IMR-90 (cell line): ENCODE data around the gene TENT5C. TPM values are rescaled to one million over a fixed set of nuclear protein-coding genes. Genes with fewer than 3 reads are reported as not detected.
A peak's percentile ranks its signal among the peaks of the same experiment; 100 is the strongest.

Experiments
- ATAC-seq: fragments of 200-7000 bp; cut with Tn5 transposase; 2 replicates; pipeline ENCODE4 v1.9.1; 2020; ENCODE audit warnings: low read depth, mild to moderate bottlenecking, moderate library complexity
- BruUV-seq: library from RNA; stranded (reverse); fragments of 400-500 nt; replicated peaks from 2 replicates; lab custom pipeline; 2021; lab: Mats Ljungman, UMichigan
- CTCF ChIA-PET: fragments of 300-600 bp; formaldehyde crosslinking; extraction: SDS; loops from one replicate; lab custom pipeline; 2021; ENCODE audit warnings: antibody characterized with exemption; lab: Yijun Ruan, JAX
- POLR2A ChIA-PET: fragments of 300-600 bp; sonication (Branson Sonifier 250); formaldehyde crosslinking; loops from one replicate; lab custom pipeline; 2022; ENCODE audit warnings: antibody characterized with exemption; ENCODE audit not compliant: unreplicated experiment; lab: Charles Lee
- DNase-seq: peaks from one replicate; pipeline ENCODE4 v3.0.0; 2013
- H2AFZ ChIP-seq: replicated peaks from 2 replicates; pipeline ENCODE3; 2013; ENCODE audit warnings: low read length, mild to moderate bottlenecking; ENCODE audit not compliant: poor library complexity
- H2AK5ac ChIP-seq: 2 replicates; pipeline ENCODE4 v1.6.1; 2013; ENCODE audit warnings: low read depth, low read length, inconsistent platforms
- H2AK9ac ChIP-seq: replicated peaks from 2 replicates; pipeline ENCODE3; 2013; ENCODE audit warnings: mild to moderate bottlenecking, low read depth, low read length, moderate library complexity; ENCODE audit not compliant: poor library complexity
- H2BK120ac ChIP-seq: 2 replicates; pipeline ENCODE4 v1.6.1; 2013; ENCODE audit warnings: low read depth, low read length, inconsistent platforms
- H2BK15ac ChIP-seq: 3 replicates; pipeline ENCODE4 v1.6.1; 2013; ENCODE audit warnings: low read depth, low read length, inconsistent platforms
- H2BK20ac ChIP-seq: 2 replicates; pipeline ENCODE4 v1.6.1; 2013; ENCODE audit warnings: low read depth, mild to moderate bottlenecking, inconsistent platforms, low read length, moderate library complexity
- H2BK5ac ChIP-seq: 2 replicates; pipeline ENCODE4 v1.6.1; 2013; ENCODE audit warnings: mild to moderate bottlenecking, low read depth, low read length, inconsistent platforms; ENCODE audit not compliant: poor library complexity, severe bottlenecking
- H3K14ac ChIP-seq: replicated peaks from 2 replicates; pipeline ENCODE4 v1.6.1; 2013; ENCODE audit warnings: low read depth, low read length, inconsistent platforms
- H3K18ac ChIP-seq: 2 replicates; pipeline ENCODE4 v1.6.1; 2013; ENCODE audit warnings: low read depth, low read length, control low read depth
- H3K23ac ChIP-seq: 2 replicates; pipeline ENCODE4 v1.6.1; 2013; ENCODE audit warnings: low read depth, low read length, inconsistent platforms
- H3K27ac ChIP-seq: 2 replicates; pipeline ENCODE4 v1.5.1; 2013; ENCODE audit warnings: mild to moderate bottlenecking, control low read depth, low read length; ENCODE audit not compliant: insufficient read depth
- H3K27me3 ChIP-seq: 2 replicates; pipeline ENCODE4 v1.6.1; 2013; ENCODE audit warnings: low read length; ENCODE audit not compliant: control insufficient read depth, insufficient read depth
- H3K36me3 ChIP-seq: 2 replicates; pipeline ENCODE4 v1.6.1; 2013; ENCODE audit warnings: low read length, mixed read lengths; ENCODE audit not compliant: control insufficient read depth, insufficient read depth
- H3K4ac ChIP-seq: 2 replicates; pipeline ENCODE4 v1.6.1; 2013; ENCODE audit warnings: low read depth, low read length, inconsistent platforms
- H3K4me1 ChIP-seq: 2 replicates; pipeline ENCODE4 v1.6.1; 2013; ENCODE audit warnings: low read length, mixed read lengths; ENCODE audit not compliant: control insufficient read depth, insufficient read depth
- H3K4me2 ChIP-seq: 2 replicates; pipeline ENCODE4 v1.6.1; 2013; ENCODE audit warnings: low read depth, mild to moderate bottlenecking, control low read depth, low read length, moderate library complexity
- H3K4me3 ChIP-seq: 2 replicates; pipeline ENCODE4 v1.5.1; 2013; ENCODE audit warnings: low read depth, mild to moderate bottlenecking, control low read depth, low read length, moderate library complexity; ENCODE audit not compliant: insufficient read depth
- H3K56ac ChIP-seq: 2 replicates; pipeline ENCODE4 v1.6.1; 2013; ENCODE audit warnings: low read length, inconsistent platforms; ENCODE audit not compliant: insufficient read depth; ENCODE audit errors: extremely low read depth
- H3K79me1 ChIP-seq, 2 experiments: 2 replicates each; pipeline ENCODE4 v1.6.1; 2013; ENCODE audit warnings: low read length in 2 of 2, inconsistent platforms in 1 of 2, low read depth in 1 of 2
- H3K9ac ChIP-seq: 2 replicates; pipeline ENCODE4 v1.6.1; 2013; ENCODE audit warnings: low read depth, low read length, control low read depth
- H3K9me1 ChIP-seq: 2 replicates; pipeline ENCODE4 v1.6.1; 2013; ENCODE audit warnings: low read length, inconsistent platforms; ENCODE audit not compliant: insufficient read depth
- H3K9me3 ChIP-seq: 2 replicates; pipeline ENCODE4 v1.6.1; 2013; ENCODE audit warnings: low read length; ENCODE audit not compliant: control insufficient read depth, insufficient read depth
- H4K20me1 ChIP-seq: 2 replicates; pipeline ENCODE4 v1.6.1; 2013; ENCODE audit warnings: low read length, inconsistent platforms; ENCODE audit not compliant: insufficient read depth
- H4K5ac ChIP-seq: 2 replicates; pipeline ENCODE4 v1.6.1; 2013; ENCODE audit warnings: mild to moderate bottlenecking, low read depth, low read length, control low read depth
- H4K8ac ChIP-seq, 2 experiments: 2 replicates each; pipeline ENCODE4 v1.6.1; 2013; ENCODE audit warnings: low read depth in 2 of 2, low read length in 2 of 2, control low read depth in 1 of 2, inconsistent platforms in 1 of 2
- H4K91ac ChIP-seq: 2 replicates; pipeline ENCODE4 v1.6.1; 2013; ENCODE audit warnings: low read depth, low read length, inconsistent platforms; ENCODE audit not compliant: insufficient read depth
- BHLHE40 ChIP-seq: fragments of 150-350 bp; IDR thresholded peaks from 2 replicates; pipeline ENCODE4 v1.6.1; 2016; ENCODE audit warnings: mild to moderate bottlenecking, low read depth, low read length
- MAFK ChIP-seq: IDR thresholded peaks from 2 replicates; pipeline ENCODE4 v1.6.1; 2012; ENCODE audit warnings: low read depth, low read length, improper control_type of control experiment
- RCOR1 ChIP-seq: IDR thresholded peaks from 2 replicates; pipeline ENCODE4 v1.6.1; 2012; ENCODE audit warnings: mild to moderate bottlenecking, low read length, improper control_type of control experiment; ENCODE audit not compliant: insufficient replicate concordance
- RFX5 ChIP-seq: IDR thresholded peaks from 2 replicates; pipeline ENCODE4 v1.8.0; 2012; ENCODE audit warnings: low read depth, mild to moderate bottlenecking, low read length, moderate library complexity
- WGBS, 2 experiments: methylation state at CpG; one replicate each; pipeline versions ENCODE4 v1.1.5 to v1.1.7; 2013; ENCODE audit warnings: missing lambda C conversion rate in 2 of 2; ENCODE audit not compliant: insufficient read length in 1 of 2; ENCODE audit errors: extremely low coverage in 2 of 2; 5-methylcytosine and 5-hydroxymethylcytosine counted together
- dilution Hi-C: fragments of 300-500 bp; cut with HindIII; formaldehyde crosslinking; loops from one replicate; pipeline ENCODE4 v1.14.3; 2018; ENCODE audit warnings: low sequenced_read_pairs; ENCODE audit not compliant: unreplicated experiment
- in situ Hi-C: fragments of 300-500 bp; cut with MboI; formaldehyde crosslinking; loops from 3 replicates; pipeline ENCODE4 v1.14.3; 2019; ENCODE audit warnings: low sequenced_read_pairs, inconsistent platforms, mixed read lengths
- intact Hi-C: fragments of 100-400 bp; cut with micrococcal nuclease; formaldehyde crosslinking; loops from 2 replicates; pipeline ENCODE4 v1.10.0; 2022
- polyA plus RNA-seq, 3 experiments: library from polyadenylated mRNA; depleted of rRNA; stranded (reverse); fragments of >200 nt; gene quantifications; 2 replicates each; pipeline ENCODE4 v1.2.3, GENCODE V29; 2012; ENCODE audit warnings: low replicate concordance in 1 of 3
- total RNA-seq: library from RNA; depleted of rRNA; stranded (reverse); fragments of >200 nt; gene quantifications from 2 replicates; pipeline ENCODE4 v1.2.3, GENCODE V29; 2012

The TENT5C gene
- total and polyA plus RNA-seq, 2 of the 4 experiments (the other 2 are of a cell fraction), result 1.5 to 4.1 TPM

DNA sequence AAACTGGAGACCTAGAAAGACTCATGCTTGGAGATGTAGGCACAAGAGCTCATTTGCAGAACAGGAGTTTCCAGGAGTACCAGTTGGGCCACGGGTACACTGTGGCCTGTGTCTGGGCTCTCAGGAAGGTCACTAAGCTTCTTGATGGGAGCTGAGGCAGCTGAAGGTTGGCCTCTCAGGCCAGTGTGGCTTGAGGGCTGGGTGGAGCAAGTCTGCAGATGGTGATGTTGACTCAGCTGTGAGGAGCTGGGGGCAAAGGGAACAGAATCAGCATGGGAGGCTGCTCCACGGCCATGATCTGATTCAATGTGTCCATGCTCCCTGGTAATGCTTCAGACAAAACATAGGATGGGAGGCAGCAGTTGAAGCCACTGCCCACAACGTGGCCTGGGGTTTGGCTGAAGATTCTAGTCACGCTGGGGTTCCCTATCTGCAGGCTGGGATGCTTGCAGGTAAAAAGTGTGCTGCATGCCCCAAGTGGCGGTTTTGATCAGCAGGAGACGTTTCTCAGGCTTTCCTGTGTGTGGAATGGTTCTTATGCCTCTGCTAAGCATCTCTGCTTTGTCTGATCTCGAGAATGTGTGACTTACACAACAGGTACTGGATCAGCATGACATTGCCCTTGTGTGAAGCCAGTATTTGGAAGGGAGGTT is 15.4 kb upstream of the TENT5C start:
- in situ Hi-C loops, result no loop called here
- TF ChIP-seq BHLHE40, result no peak
- no peak for TF ChIP-seq RCOR1
- TF ChIP-seq MAFK, result no peak
- no peak for TF ChIP-seq RFX5
- Histone ChIP-seq H3K27me3 (peaks cover 16% of the 10 kb centered on the region), H3K79me1 (no peaks in the 10 kb centered on the region), H3K4me1 (no peaks in the 10 kb centered on the region), H3K23ac (no peak overlapping the region), H3K4me3 (no peak overlapping the region), H3K18ac (no peak overlapping the region), H4K5ac (no peak overlapping the region), H4K91ac (no peak overlapping the region), H3K9me1 (no peaks in the 10 kb centered on the region), H2AK9ac (no peak overlapping the region), H2BK15ac (no peak overlapping the region), H2BK5ac (no peak overlapping the region), H2BK20ac (no peak overlapping the region), H2AFZ (peak overlapping the region; percentile 33), H3K4me2 (no peak overlapping the region), H3K14ac (no peak overlapping the region), H2AK5ac (no peak overlapping the region), H4K20me1 (no peaks in the 10 kb centered on the region), H4K8ac (no peak overlapping the region), H3K56ac (no peak overlapping the region), H3K4ac (no peak overlapping the region), H2BK120ac (no peak overlapping the region), H3K27ac (no peak overlapping the region), H3K9me3 (no peaks in the 10 kb centered on the region), H3K9ac (no peak overlapping the region), H3K36me3 (no peaks in the 10 kb centered on the region)
- DNase-seq, result peak; percentile 12
- ChIA-PET POLR2A (no interaction called here), CTCF (interaction anchor here (0.7 to 0.9 kb wide), 2 partner anchors 55 to 163 kb away, joined by 3 to 4 read pairs; no protein-coding TSS in a partner anchor)
- no peak for ATAC-seq
- no TSS peak for BruUV-seq
- WGBS, 2 experiments, result 13% methylated on average over 5 of the region's 7 CpGs; no CpG with 5 or more reads in 1 of the 2 experiments
- dilution Hi-C loops, result no loop called here
- intact Hi-C loops, result no loop called here
